ENCODE data around the gene RHOC. TPM values are rescaled to one million over a fixed set of nuclear protein-coding genes. Genes with fewer than 3 reads are reported as not detected.

Gene RHOC
- total RNA-seq, 1 donor from 2014 or later: 300 TPM

DNA sequence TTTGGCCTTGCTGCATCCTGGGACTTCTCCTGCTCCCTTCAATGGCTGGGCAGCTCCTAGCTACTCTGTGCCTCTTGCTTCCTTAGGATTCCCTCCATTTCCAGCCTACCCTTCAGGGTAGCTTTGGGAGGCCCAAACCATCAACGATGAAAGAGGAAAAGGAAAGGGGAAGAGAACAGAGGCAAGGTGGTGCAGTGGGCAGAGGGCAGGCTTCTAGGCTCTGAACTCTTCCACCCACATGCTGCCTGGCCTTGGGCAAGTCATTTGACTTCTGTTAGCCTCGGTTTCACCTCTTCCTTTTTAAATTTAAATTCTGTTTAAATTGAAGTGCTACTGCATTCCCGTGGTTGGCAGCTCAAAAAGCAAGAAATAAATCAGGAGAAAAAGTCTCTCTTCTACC, 13.9 kb upstream of the RHOC start:
- peaks cover 3% of the 10 kb centered on the region for H3K36me3 Mint-ChIP-seq (ENCODE audit: low read depth, unreplicated experiment)
- peaks cover 8% of the 10 kb centered on the region for H3K27me3 Mint-ChIP-seq (ENCODE audit: unreplicated experiment)
- no peaks in the 10 kb centered on the region for H3K9me3 Mint-ChIP-seq (ENCODE audit: unreplicated experiment)
- peaks cover 7% of the 10 kb centered on the region for H3K4me1 Mint-ChIP-seq (ENCODE audit: unreplicated experiment)
- no peak for TF ChIP-seq CTCF (IDR thresholded peaks at IDR 0.05; ENCODE audit: unreplicated experiment)
- no peak for DNase-seq (ENCODE audit: low spot score)
- H3K27ac Mint-ChIP-seq (ENCODE audit: unreplicated experiment): no peak overlapping the region
- no peak overlapping the region for H3K4me3 Mint-ChIP-seq (ENCODE audit: unreplicated experiment)

GRCh38 chr1:112719706-112720105, 12.8 kb upstream of the RHOC start:
- no peak for TF ChIP-seq CTCF (IDR thresholded peaks at IDR 0.05; ENCODE audit: unreplicated experiment)
- Mint-ChIP-seq H3K36me3 (ENCODE audit: low read depth, unreplicated experiment) (peaks cover 3% of the 10 kb centered on the region), H3K4me1 (ENCODE audit: unreplicated experiment) (peaks cover 7% of the 10 kb centered on the region), H3K4me3 (ENCODE audit: unreplicated experiment) (no peak overlapping the region), H3K27me3 (ENCODE audit: unreplicated experiment) (peaks cover 7% of the 10 kb centered on the region), H3K9me3 (ENCODE audit: unreplicated experiment) (no peaks in the 10 kb centered on the region), H3K27ac (ENCODE audit: unreplicated experiment) (no peak overlapping the region)
- DNase-seq (ENCODE audit: low spot score): no peak

DNA sequence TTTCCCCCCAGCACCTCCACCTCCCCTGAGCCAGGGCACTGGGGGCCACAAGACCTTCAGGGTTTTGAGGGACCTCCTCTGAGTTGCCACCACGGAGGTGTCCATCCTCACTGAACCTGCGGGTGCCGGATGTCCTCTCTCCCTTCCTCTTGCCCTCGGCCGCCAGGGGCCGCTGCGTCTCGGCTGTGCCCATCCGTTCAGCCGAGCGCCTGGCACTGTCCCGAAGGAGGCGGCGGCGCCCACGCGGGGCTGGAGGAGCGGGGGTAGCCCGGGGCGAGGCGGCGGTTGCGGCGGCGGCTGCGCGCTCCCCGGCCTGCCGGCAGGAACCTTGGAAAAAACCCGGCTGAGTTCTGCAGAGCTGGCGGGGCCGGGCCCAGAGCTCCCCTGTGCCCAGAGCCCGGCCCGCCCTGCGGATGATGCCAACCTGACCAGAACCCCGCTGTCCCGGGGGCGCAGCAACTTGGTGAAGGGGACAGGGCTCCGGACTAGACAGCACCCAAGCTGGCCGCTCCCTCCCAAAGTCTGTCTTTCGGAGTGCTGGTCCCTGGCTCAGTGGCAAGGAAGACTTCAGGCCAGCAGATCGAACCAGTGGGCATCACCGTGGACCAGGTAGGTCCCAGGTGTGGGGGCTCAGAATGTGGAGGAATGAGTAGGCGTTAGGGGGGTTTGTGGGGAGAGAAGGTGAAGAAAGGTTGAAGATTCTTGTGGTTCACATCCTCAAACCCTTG, 11.9 kb upstream of the RHOC start:
- Mint-ChIP-seq H3K9me3 (ENCODE audit: unreplicated experiment) (no peaks in the 10 kb centered on the region), H3K27ac (ENCODE audit: unreplicated experiment) (no peak overlapping the region), H3K4me1 (ENCODE audit: unreplicated experiment) (peaks cover 9% of the 10 kb centered on the region), H3K27me3 (ENCODE audit: unreplicated experiment) (peaks cover 8% of the 10 kb centered on the region), H3K4me3 (ENCODE audit: unreplicated experiment) (no peak overlapping the region), H3K36me3 (ENCODE audit: low read depth, unreplicated experiment) (peaks cover 5% of the 10 kb centered on the region)
- peak; percentile 88 for TF ChIP-seq CTCF (IDR thresholded peaks at IDR 0.05; ENCODE audit: unreplicated experiment)
- DNase-seq (ENCODE audit: low spot score): peak; percentile 88

GRCh38 chr1:112717263-112717873, 10.4 kb upstream of the RHOC start:
- H3K4me3 Mint-ChIP-seq (ENCODE audit: unreplicated experiment): peak overlapping the region; percentile 11
- no peak for TF ChIP-seq CTCF (IDR thresholded peaks at IDR 0.05; ENCODE audit: unreplicated experiment)
- no peaks in the 10 kb centered on the region for H3K9me3 Mint-ChIP-seq (ENCODE audit: unreplicated experiment)
- no peak for DNase-seq (ENCODE audit: low spot score)
- H3K27ac Mint-ChIP-seq (ENCODE audit: unreplicated experiment): no peak overlapping the region
- H3K4me1 Mint-ChIP-seq (ENCODE audit: unreplicated experiment): peaks cover 4% of the 10 kb centered on the region
- H3K27me3 Mint-ChIP-seq (ENCODE audit: unreplicated experiment): peaks cover 16% of the 10 kb centered on the region
- H3K36me3 Mint-ChIP-seq (ENCODE audit: low read depth, unreplicated experiment): peaks cover 7% of the 10 kb centered on the region

- H3K4me1 Mint-ChIP-seq (ENCODE audit: unreplicated experiment): peaks cover 10% of the 10 kb centered on the region
- no peaks in the 10 kb centered on the region for H3K9me3 Mint-ChIP-seq (ENCODE audit: unreplicated experiment)
- no peak overlapping the region for H3K27ac Mint-ChIP-seq (ENCODE audit: unreplicated experiment)
- H3K36me3 Mint-ChIP-seq (ENCODE audit: low read depth, unreplicated experiment): peaks cover 7% of the 10 kb centered on the region
- peak overlapping the region; percentile 89 for H3K4me3 Mint-ChIP-seq (ENCODE audit: unreplicated experiment)
- peak; percentile 92 for DNase-seq (ENCODE audit: low spot score)
- peak; percentile 94 for TF ChIP-seq CTCF (IDR thresholded peaks at IDR 0.05; ENCODE audit: unreplicated experiment)
- H3K27me3 Mint-ChIP-seq (ENCODE audit: unreplicated experiment): peaks cover 15% of the 10 kb centered on the region
These were observed 9.3 kb upstream of the RHOC start for GRCh38 chr1:112716133-112716720.

All from endothelial cell (in vitro differentiated cells).